Thymus (tissue), 11 donors: ENCODE measurements around the gene NADSYN1. TPM values are rescaled to one million over a fixed set of nuclear protein-coding genes. Genes with fewer than 3 reads are reported as not detected.
A peak's percentile ranks its signal among the peaks of the same experiment; 100 is the strongest.

ENCODE experiments used
- DNase-seq, 9 donors: peaks; one replicate each; pipeline ENCODE4 v3.0.0-alpha.2; 2013; ENCODE audit warnings: low spot score in 9 of 9, low read depth in 6 of 9, missing footprints in 1 of 9
- H3K27ac ChIP-seq, 2 donors: one replicate each; pipeline ENCODE4 v1.5.1; 2013; ENCODE audit warnings: control low read depth in 1 of 2, low read depth in 1 of 2, low read length in 1 of 2, mild to moderate bottlenecking in 1 of 2, moderate library complexity in 1 of 2
- H3K27me3 ChIP-seq, 2 donors: one replicate each; pipeline ENCODE4 v1.5.1; 2013; ENCODE audit warnings: low read length in 1 of 2; ENCODE audit not compliant: control insufficient read depth in 2 of 2, insufficient read depth in 1 of 2
- H3K36me3 ChIP-seq, 2 donors: one replicate each; pipeline ENCODE4 v1.5.1; 2013; ENCODE audit warnings: low read length in 1 of 2, mild to moderate bottlenecking in 1 of 2, moderate library complexity in 1 of 2; ENCODE audit not compliant: control insufficient read depth in 2 of 2, insufficient read depth in 2 of 2
- H3K4me1 ChIP-seq, 2 donors: one replicate each; pipeline ENCODE4 v1.5.1; 2013; ENCODE audit warnings: low read length in 2 of 2; ENCODE audit not compliant: control insufficient read depth in 2 of 2, insufficient read depth in 2 of 2
- H3K4me3 ChIP-seq, 2 donors: one replicate each; pipeline ENCODE4 v1.5.1; 2013; ENCODE audit warnings: low read length in 2 of 2, control low read depth in 1 of 2, mild to moderate bottlenecking in 1 of 2
- H3K9me3 ChIP-seq, 2 donors: one replicate each; pipeline ENCODE4 v1.5.1; 2013; ENCODE audit warnings: low read length in 1 of 2, mild to moderate bottlenecking in 1 of 2; ENCODE audit not compliant: control insufficient read depth in 2 of 2, insufficient read depth in 1 of 2
- WGBS: extraction: QIAGEN DNeasy Blood & Tissue Kit; methylation state at CpG from one replicate; pipeline ENCODE4 v1.1.7; 2013; 5-methylcytosine and 5-hydroxymethylcytosine counted together
- polyA plus RNA-seq: library from polyadenylated mRNA; stranded (reverse); fragments of 200-250 nt; gene quantifications from one replicate; pipeline ENCODE4 v1.2.3, GENCODE V29; 2013
- total RNA-seq: library from RNA; stranded (reverse); fragments of 120-200 nt; gene quantifications from one replicate; pipeline ENCODE4 v1.2.4, GENCODE V29; 2013
- donor health status: healthy.

The NADSYN1 gene
- total and polyA plus RNA-seq, 2 donors, result 47.9 to 113 TPM

- DNase-seq, result peak in 1 of 9 donors; percentile 13
- H3K27ac ChIP-seq, result no peak overlapping the region
These were observed 5.9 kb upstream of the NADSYN1 start for GRCh38 chr11:71446942-71447688.

GRCh38 chr11:71447791-71448256, 5.2 kb upstream of the NADSYN1 start:
- H3K4me3 ChIP-seq, result peak overlapping the region; percentile 76 to 95
- DNase-seq, result peak in 3 of 9 donors; percentile 10 to 49 (median 27)
- H3K9me3 ChIP-seq, result no peaks in the 10 kb centered on the region
- peaks cover 7 to 13% of the 10 kb centered on the region in 2 donors for H3K36me3 ChIP-seq
- WGBS, result 5% methylated on average over 31 of the region's 31 CpGs
- H3K27me3 ChIP-seq, result no peaks in the 10 kb centered on the region
- peaks cover 17 to 34% of the 10 kb centered on the region in 2 donors for H3K4me1 ChIP-seq
- H3K27ac ChIP-seq, result no peak overlapping the region

More at GRCh38 chr11:71446942-71447688, 5.9 kb upstream of the NADSYN1 start:
- H3K4me3 ChIP-seq, result peak overlapping the region in 1 of 2 donors; percentile 95
- H3K27me3 ChIP-seq, result no peaks in the 10 kb centered on the region
- H3K9me3 ChIP-seq, result no peaks in the 10 kb centered on the region
- peaks cover 17 to 28% of the 10 kb centered on the region in 2 donors for H3K4me1 ChIP-seq
- H3K36me3 ChIP-seq, result peaks cover 7 to 13% of the 10 kb centered on the region in 2 donors
- WGBS, result 85% methylated on average over 9 of the region's 9 CpGs

- under 1% methylated on average over 78 of the region's 78 CpGs for WGBS
- peak; percentile 62 to 94 (median 85) for DNase-seq
- peak within 1 kb of the TSS; percentile 76 to 95 for H3K4me3 ChIP-seq
- H3K9me3 ChIP-seq, result no peaks in the 10 kb centered on the region
- H3K27me3 ChIP-seq, result no peaks in the 10 kb centered on the region
- peak within 1 kb of the TSS; percentile 55 to 62 for H3K27ac ChIP-seq
- H3K4me1 ChIP-seq, result peaks cover 19 to 37% of the 10 kb centered on the region in 2 donors
- peaks cover 3 to 7% of the 10 kb centered on the region in 2 donors for H3K36me3 ChIP-seq
These were observed 4.5 kb upstream of the NADSYN1 start, which contains the start of gene DHCR7 for GRCh38 chr11:71448257-71449171. Gene DHCR7 (minus strand): TSS chr11:71448393. CDS start chr11:71444952, 3,441 bp downstream.

GRCh38 chr11:71449596-71449995, 3.4 kb upstream of the NADSYN1 start:
- 61% methylated on average over 6 of the region's 6 CpGs for WGBS
- DNase-seq, result no peak

GRCh38 chr11:71450507-71450906, 2.5 kb upstream of the NADSYN1 start:
- peaks cover 26 to 45% of the 10 kb centered on the region in 2 donors for H3K4me1 ChIP-seq
- 91% methylated on average over 2 of the region's 2 CpGs for WGBS

More at GRCh38 chr11:71449596-71449995, 3.4 kb upstream of the NADSYN1 start:
- no peaks in the 10 kb centered on the region for H3K9me3 ChIP-seq
- H3K4me3 ChIP-seq, result peak overlapping the region; percentile 76 to 95
- peak overlapping the region in 1 of 2 donors; percentile 26 for H3K27ac ChIP-seq
- peaks cover 26 to 45% of the 10 kb centered on the region in 2 donors for H3K4me1 ChIP-seq
- no peaks in the 10 kb centered on the region for H3K27me3 ChIP-seq
- H3K36me3 ChIP-seq, result no peaks in the 10 kb centered on the region

GRCh38 chr11:71450939-71451338, 2.1 kb upstream of the NADSYN1 start:
- no peak for DNase-seq
- 99% methylated on average over 3 of the region's 3 CpGs for WGBS
- Histone ChIP-seq H3K4me1 (peaks cover 26 to 45% of the 10 kb centered on the region in 2 donors), H3K27me3 (no peaks in the 10 kb centered on the region), H3K36me3 (peaks cover 9 to 10% of the 10 kb centered on the region in 2 donors), H3K27ac (no peak overlapping the region), H3K9me3 (no peaks in the 10 kb centered on the region), H3K4me3 (no peak overlapping the region)

More at GRCh38 chr11:71450507-71450906, 2.5 kb upstream of the NADSYN1 start:
- Histone ChIP-seq H3K36me3 (peaks cover 5 to 6% of the 10 kb centered on the region in 2 donors), H3K4me3 (no peak overlapping the region), H3K9me3 (no peaks in the 10 kb centered on the region), H3K27me3 (no peaks in the 10 kb centered on the region), H3K27ac (no peak overlapping the region)
- no peak for DNase-seq

- Histone ChIP-seq H3K27me3 (no peaks in the 10 kb centered on the region), H3K36me3 (peaks cover 16 to 17% of the 10 kb centered on the region in 2 donors), H3K4me3 (peak overlapping the region; percentile 74 to 95), H3K9me3 (no peaks in the 10 kb centered on the region), H3K27ac (peak overlapping the region; percentile 53 to 99), H3K4me1 (peaks cover 26 to 45% of the 10 kb centered on the region in 2 donors)
- 68% methylated on average over 9 of the region's 9 CpGs for WGBS
- peak in 2 of 9 donors; percentile 13 to 19 for DNase-seq
These were observed 1.3 kb upstream of the NADSYN1 start for GRCh38 chr11:71451596-71452198.

- peaks cover 26 to 43% of the 10 kb centered on the region in 2 donors for H3K4me1 ChIP-seq
- peak overlapping the region; percentile 97 to 99 for H3K27ac ChIP-seq
- H3K9me3 ChIP-seq, result no peaks in the 10 kb centered on the region
- H3K4me3 ChIP-seq, result peak overlapping the region; percentile 74 to 95
- H3K36me3 ChIP-seq, result peaks cover 23 to 24% of the 10 kb centered on the region in 2 donors
- peak in 8 of 9 donors; percentile 43 to 85 (median 65) for DNase-seq
- no peaks in the 10 kb centered on the region for H3K27me3 ChIP-seq
- 2% methylated on average over 40 of the region's 40 CpGs for WGBS
These were observed 585 bp upstream of the NADSYN1 start for GRCh38 chr11:71452199-71453036.
